Liver (tissue), 3 donors: Measurements from ENCODE around the gene SPATC1L.

Experiments used
- ATF3 ChIP-seq: IDR thresholded peaks from 2 replicates; pipeline ENCODE4 v1.6.1; 2016; ENCODE audit warnings: antibody characterized with exemption
- CTCF ChIP-seq: fragments of 150-350 bp; IDR thresholded peaks from 2 replicates; pipeline ENCODE4 v1.5.1; 2017; ENCODE audit warnings: improper control_type of control experiment, low read depth, low read length; ENCODE audit not compliant: missing input control
- EGR1 ChIP-seq, 2 donors: IDR thresholded peaks; 2 replicates each; pipeline ENCODE4 v1.6.1; 2016 to 2018; ENCODE audit warnings: antibody characterized with exemption in 2 of 2, low read depth in 2 of 2
- GABPA ChIP-seq, 2 donors: IDR thresholded peaks in 1 of 2; conservative IDR thresholded peaks in 1 of 2; 2 replicates each; pipeline ENCODE4 v1.6.1; 2016; ENCODE audit warnings: antibody characterized with exemption in 2 of 2, mild to moderate bottlenecking in 1 of 2, moderate library complexity in 1 of 2
- HNF4A ChIP-seq, 2 donors: conservative IDR thresholded peaks; 2 replicates each; pipeline ENCODE4 v1.6.1; 2016; ENCODE audit warnings: antibody characterized with exemption in 2 of 2, mild to moderate bottlenecking in 2 of 2
- HNF4G ChIP-seq: IDR thresholded peaks from 2 replicates; pipeline ENCODE4 v1.6.1; 2016; ENCODE audit warnings: antibody characterized with exemption
- JUND ChIP-seq, 2 donors: IDR thresholded peaks; 2 replicates each; pipeline ENCODE4 v1.6.1; 2016; ENCODE audit warnings: antibody characterized with exemption in 2 of 2
- RAD21 ChIP-seq, 2 donors: IDR thresholded peaks; 2 replicates each; pipeline ENCODE4 v1.6.1; 2016; ENCODE audit warnings: antibody characterized with exemption in 2 of 2, mild to moderate bottlenecking in 2 of 2
- REST ChIP-seq: IDR thresholded peaks from 2 replicates; pipeline ENCODE4 v1.6.1; 2016; ENCODE audit warnings: antibody characterized with exemption, mild to moderate bottlenecking
- YY1 ChIP-seq: IDR thresholded peaks from 2 replicates; pipeline ENCODE4 v1.6.1; 2016; ENCODE audit warnings: antibody characterized with exemption, mild to moderate bottlenecking
- donor health status: healthy.
- donor health status: healthy.

- no peak for TF ChIP-seq CTCF
- TF ChIP-seq ATF3: no peak
- TF ChIP-seq REST: no peak
- TF ChIP-seq HNF4A (conservative IDR thresholded peaks at IDR 0.05): no peak
- no peak for TF ChIP-seq GABPA (IDR thresholded peaks at IDR 0.05 in 1 of 2, conservative IDR thresholded peaks at IDR 0.05 in 1 of 2)
- TF ChIP-seq YY1: no peak
- TF ChIP-seq JUND (IDR thresholded peaks at IDR 0.05): no peak
- TF ChIP-seq HNF4G: no peak
- TF ChIP-seq RAD21 (IDR thresholded peaks at IDR 0.05): no peak
- no peak for TF ChIP-seq EGR1 (IDR thresholded peaks at IDR 0.05; ENCODE audit: low read depth in 2 of 2)
Observed at GRCh38 chr21:46114963-46115362, 69.3 kb downstream of the SPATC1L start.
